Astrocyte (in vitro differentiated cells and primary cell): Measurements from ENCODE around the gene PPP3CA. TPM values are rescaled to one million over a fixed set of nuclear protein-coding genes. Genes with fewer than 3 reads are reported as not detected.
A peak's percentile ranks its signal among the peaks of the same experiment; 100 is the strongest.

Source experiments
- DNase-seq: peaks from one replicate; pipeline ENCODE4 v3.0.0-alpha.2; 2010; ENCODE audit warnings: low read depth
- FAIRE-seq: peaks from 2 replicates; lab custom pipeline; 2011; peaks lifted over from hg19 to GRCh38; lab: Jason Lieb, UNC
- H2AFZ ChIP-seq: 2 replicates; pipeline ENCODE4 v1.6.0; 2012; ENCODE audit warnings: low read depth, low read length, inconsistent platforms
- H3K27ac ChIP-seq: 2 replicates; pipeline ENCODE4 v1.5.1; 2011; ENCODE audit warnings: low read depth, low read length, inconsistent platforms
- H3K27me3 ChIP-seq: 2 replicates; pipeline ENCODE4 v1.6.0; 2011; ENCODE audit warnings: low read length, inconsistent platforms; ENCODE audit not compliant: insufficient read depth
- H3K36me3 ChIP-seq: 2 replicates; pipeline ENCODE4 v1.5.1; 2011; ENCODE audit warnings: low read length, inconsistent platforms; ENCODE audit not compliant: insufficient read depth
- H3K4me1 ChIP-seq: 2 replicates; pipeline ENCODE4 v1.5.1; 2011; ENCODE audit warnings: low read length, inconsistent platforms; ENCODE audit not compliant: insufficient read depth
- H3K4me2 ChIP-seq: 2 replicates; pipeline ENCODE4 v1.6.0; 2012; ENCODE audit warnings: low read length, inconsistent platforms
- H3K4me3 ChIP-seq: 2 replicates; pipeline ENCODE4 v1.5.1; 2011; ENCODE audit warnings: low read depth, mild to moderate bottlenecking, low read length, inconsistent platforms; ENCODE audit not compliant: insufficient read depth
- H3K79me2 ChIP-seq: 2 replicates; pipeline ENCODE4 v1.6.0; 2012; ENCODE audit warnings: mild to moderate bottlenecking, low read length, inconsistent platforms; ENCODE audit not compliant: insufficient read depth
- H3K9ac ChIP-seq: 2 replicates; pipeline ENCODE4 v1.6.0; 2012; ENCODE audit warnings: mild to moderate bottlenecking, low read length, inconsistent platforms
- H3K9me3 ChIP-seq: 2 replicates; pipeline ENCODE4 v1.5.1; 2012; ENCODE audit warnings: low read depth, mild to moderate bottlenecking, low read length, inconsistent platforms; ENCODE audit not compliant: insufficient read depth
- H4K20me1 ChIP-seq: 2 replicates; pipeline ENCODE4 v1.6.0; 2012; ENCODE audit warnings: low read length, inconsistent platforms; ENCODE audit not compliant: insufficient read depth
- H3K27ac Mint-ChIP-seq: one replicate; pipeline ENCODE4 v1.8.0; 2021; ENCODE audit warnings: mild to moderate bottlenecking, mixed read lengths; ENCODE audit not compliant: unreplicated experiment
- H3K27me3 Mint-ChIP-seq: one replicate; pipeline ENCODE4 v1.8.0; 2021; ENCODE audit warnings: low read depth, mixed read lengths; ENCODE audit not compliant: unreplicated experiment
- H3K36me3 Mint-ChIP-seq: one replicate; pipeline ENCODE4 v1.8.0; 2021; ENCODE audit warnings: low read depth, mixed read lengths; ENCODE audit not compliant: unreplicated experiment
- H3K4me1 Mint-ChIP-seq: one replicate; pipeline ENCODE4 v1.8.0; 2021; ENCODE audit warnings: low read depth, mixed read lengths; ENCODE audit not compliant: unreplicated experiment
- H3K4me3 Mint-ChIP-seq: one replicate; pipeline ENCODE4 v1.8.0; 2021; ENCODE audit warnings: mild to moderate bottlenecking, moderate library complexity, mixed read lengths; ENCODE audit not compliant: unreplicated experiment
- H3K9me3 Mint-ChIP-seq: one replicate; pipeline ENCODE4 v1.8.0; 2021; ENCODE audit warnings: mild to moderate bottlenecking, mixed read lengths; ENCODE audit not compliant: unreplicated experiment
- EZH2 ChIP-seq: IDR thresholded peaks from 2 replicates; pipeline ENCODE4 v1.6.1; 2012; ENCODE audit warnings: mild to moderate bottlenecking, low read length, inconsistent platforms; ENCODE audit not compliant: insufficient read depth
- total RNA-seq: library from RNA; stranded (reverse); gene quantifications from 2 replicates; pipeline ENCODE4 v1.2.1, GENCODE V29; 2021
- TF ChIP-seq, protein P1 (sequence below): IDR thresholded peaks from 2 replicates; pipeline ENCODE4 v1.5.1; 2011; ENCODE audit warnings: low read depth, mild to moderate bottlenecking, inconsistent platforms, low read length, moderate library complexity; ENCODE audit not compliant: insufficient read depth

The PPP3CA gene
- total RNA-seq, 1 donor from 2014 or later: 101 TPM

DNA sequence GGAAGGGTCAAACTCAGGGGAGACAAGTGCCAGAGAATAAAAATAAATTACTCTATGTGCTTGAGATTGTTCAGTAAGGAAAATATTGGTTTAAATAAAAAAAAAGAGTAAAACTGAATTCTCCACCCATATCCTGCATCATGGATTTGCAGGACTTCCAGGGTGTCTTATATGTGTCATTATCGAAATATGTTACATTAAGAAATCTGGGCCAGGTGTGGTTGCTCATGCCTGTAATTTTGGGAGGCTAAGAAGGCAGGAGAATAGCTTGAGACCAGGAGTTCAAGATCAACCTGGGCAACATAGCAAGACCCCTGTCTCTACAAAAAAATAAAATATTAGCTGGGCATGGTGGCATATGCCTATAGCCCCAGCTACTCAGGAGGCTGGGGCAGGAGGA lies 104.9 kb downstream of the PPP3CA start:
- H3K4me2 ChIP-seq: no peak overlapping the region
- DNase-seq: no peak
- no peak overlapping the region for H3K27ac ChIP-seq
- no peak for TF ChIP-seq EZH2
- H3K4me1 ChIP-seq: peaks cover 2% of the 10 kb centered on the region
- H3K79me2 ChIP-seq: peaks cover 92% of the 10 kb centered on the region
- no peak overlapping the region for H3K4me3 ChIP-seq
- H2AFZ ChIP-seq: no peak overlapping the region
- H3K36me3 ChIP-seq: no peaks in the 10 kb centered on the region
- H3K4me1 Mint-ChIP-seq: peaks cover 22% of the 10 kb centered on the region
- no peaks in the 10 kb centered on the region for H3K9me3 Mint-ChIP-seq
- no peaks in the 10 kb centered on the region for H3K27me3 ChIP-seq
- H3K4me3 Mint-ChIP-seq: no peak overlapping the region
- H3K9me3 ChIP-seq: no peaks in the 10 kb centered on the region
- peaks cover 47% of the 10 kb centered on the region for H4K20me1 ChIP-seq
- no peaks in the 10 kb centered on the region for H3K36me3 Mint-ChIP-seq
- H3K9ac ChIP-seq: no peak overlapping the region
- no peak for FAIRE-seq
- H3K27ac Mint-ChIP-seq: no peak overlapping the region
- no peaks in the 10 kb centered on the region for H3K27me3 Mint-ChIP-seq

DNA sequence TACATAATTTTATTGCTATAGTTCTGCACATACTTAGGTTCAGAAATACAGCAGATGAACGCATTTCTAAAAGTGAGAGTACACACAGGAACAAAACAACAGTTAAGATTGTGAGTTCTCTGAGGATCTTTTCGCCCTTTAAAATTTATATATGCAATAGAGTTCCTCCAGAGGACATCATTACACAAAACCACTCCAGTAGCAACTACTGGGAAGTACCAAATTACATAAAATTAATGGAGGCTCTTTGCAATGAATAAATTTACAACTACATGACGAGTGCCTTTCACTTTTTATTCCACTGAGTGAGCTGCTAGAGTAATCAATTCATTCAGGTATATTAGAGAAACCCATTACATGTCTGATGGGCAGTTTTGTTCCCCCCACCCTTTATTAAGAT lies 107.2 kb downstream of the PPP3CA start:
- Histone ChIP-seq H4K20me1 (peaks cover 53% of the 10 kb centered on the region), H3K27ac (no peak overlapping the region), H3K79me2 (peaks cover 91% of the 10 kb centered on the region), H3K27me3 (no peaks in the 10 kb centered on the region), H3K4me3 (no peak overlapping the region), H3K9ac (no peak overlapping the region), H3K4me2 (no peak overlapping the region), H2AFZ (no peak overlapping the region), H3K36me3 (no peaks in the 10 kb centered on the region), H3K4me1 (peaks cover 2% of the 10 kb centered on the region), H3K9me3 (no peaks in the 10 kb centered on the region)
- Mint-ChIP-seq H3K4me1 (peaks cover 23% of the 10 kb centered on the region), H3K9me3 (no peaks in the 10 kb centered on the region), H3K27me3 (no peaks in the 10 kb centered on the region), H3K4me3 (no peak overlapping the region), H3K27ac (peak overlapping the region; percentile 21), H3K36me3 (no peaks in the 10 kb centered on the region)
- DNase-seq: no peak
- no peak for FAIRE-seq
- TF ChIP-seq EZH2: no peak
- TF ChIP-seq, protein P1, sequence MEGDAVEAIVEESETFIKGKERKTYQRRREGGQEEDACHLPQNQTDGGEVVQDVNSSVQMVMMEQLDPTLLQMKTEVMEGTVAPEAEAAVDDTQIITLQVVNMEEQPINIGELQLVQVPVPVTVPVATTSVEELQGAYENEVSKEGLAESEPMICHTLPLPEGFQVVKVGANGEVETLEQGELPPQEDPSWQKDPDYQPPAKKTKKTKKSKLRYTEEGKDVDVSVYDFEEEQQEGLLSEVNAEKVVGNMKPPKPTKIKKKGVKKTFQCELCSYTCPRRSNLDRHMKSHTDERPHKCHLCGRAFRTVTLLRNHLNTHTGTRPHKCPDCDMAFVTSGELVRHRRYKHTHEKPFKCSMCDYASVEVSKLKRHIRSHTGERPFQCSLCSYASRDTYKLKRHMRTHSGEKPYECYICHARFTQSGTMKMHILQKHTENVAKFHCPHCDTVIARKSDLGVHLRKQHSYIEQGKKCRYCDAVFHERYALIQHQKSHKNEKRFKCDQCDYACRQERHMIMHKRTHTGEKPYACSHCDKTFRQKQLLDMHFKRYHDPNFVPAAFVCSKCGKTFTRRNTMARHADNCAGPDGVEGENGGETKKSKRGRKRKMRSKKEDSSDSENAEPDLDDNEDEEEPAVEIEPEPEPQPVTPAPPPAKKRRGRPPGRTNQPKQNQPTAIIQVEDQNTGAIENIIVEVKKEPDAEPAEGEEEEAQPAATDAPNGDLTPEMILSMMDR: no peak

DNA sequence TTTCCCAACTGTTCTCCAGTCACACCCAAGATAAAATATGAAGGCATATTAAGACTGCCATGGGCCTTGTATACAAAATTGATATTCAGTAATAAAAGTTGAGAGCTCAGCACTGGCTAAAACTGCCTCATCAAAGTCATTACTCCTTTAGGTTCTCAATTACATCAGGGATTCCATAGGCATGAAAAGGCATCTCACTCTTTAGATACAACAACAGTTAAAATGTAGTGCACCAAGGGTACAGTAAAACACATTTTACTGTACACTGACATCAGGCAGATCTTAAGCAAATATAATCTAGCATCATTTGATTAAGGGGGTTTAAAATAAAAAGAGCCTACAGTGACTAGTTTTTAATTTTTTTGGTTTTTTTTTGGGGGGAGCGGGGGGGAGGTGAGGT lies 107.7 kb downstream of the PPP3CA start:
- H4K20me1 ChIP-seq: peaks cover 51% of the 10 kb centered on the region
- no peaks in the 10 kb centered on the region for H3K9me3 Mint-ChIP-seq
- H3K4me3 Mint-ChIP-seq: no peak overlapping the region
- H3K4me1 ChIP-seq: peaks cover 2% of the 10 kb centered on the region
- TF ChIP-seq, protein P1: no peak
- TF ChIP-seq EZH2: no peak
- H3K4me1 Mint-ChIP-seq: peaks cover 23% of the 10 kb centered on the region
- no peak overlapping the region for H3K9ac ChIP-seq
- peak overlapping the region; percentile 21 for H3K27ac Mint-ChIP-seq
- DNase-seq (no peak), FAIRE-seq (no peak)
- H3K36me3 ChIP-seq: no peaks in the 10 kb centered on the region
- H3K27me3 ChIP-seq: no peaks in the 10 kb centered on the region
- no peak overlapping the region for H3K4me3 ChIP-seq
- peaks cover 90% of the 10 kb centered on the region for H3K79me2 ChIP-seq
- H3K9me3 ChIP-seq: no peaks in the 10 kb centered on the region
- no peaks in the 10 kb centered on the region for H3K36me3 Mint-ChIP-seq
- no peak overlapping the region for H2AFZ ChIP-seq
- no peak overlapping the region for H3K4me2 ChIP-seq
- H3K27ac ChIP-seq: no peak overlapping the region
- no peaks in the 10 kb centered on the region for H3K27me3 Mint-ChIP-seq
